ENCODE results near the gene KCNK6.

GRCh38 chr19:38373907-38374331 lies 54.3 kb downstream of the KCNK6 start:
- TF ChIP-seq CTCF (IDR thresholded peaks at IDR 0.05) (no peak), POLR2A (IDR thresholded peaks at IDR 0.05) (no peak)
